SU-DHL-6 (cell line): ENCODE results near the gene CADM2.

Experiments
- CTCF ChIP-seq: fragments of 200-600 bp; sonication (generic); IDR thresholded peaks from one replicate; pipeline ENCODE4 v1.5.1; 2017; ENCODE audit warnings: antibody characterized with exemption, mild to moderate bottlenecking, low read length, moderate library complexity; ENCODE audit not compliant: insufficient read depth, poor library complexity, severe bottlenecking
- EZH2phosphoT487 ChIP-seq: fragments of 200-600 bp; sonication (generic), shearing (Covaris generic); conservative IDR thresholded peaks from 2 replicates; pipeline ENCODE4 v1.6.1; 2018; ENCODE audit warnings: mild to moderate bottlenecking, antibody characterized with exemption, low read length, moderate library complexity, mixed read lengths

- no peak for TF ChIP-seq CTCF
- TF ChIP-seq EZH2phosphoT487: no peak
These were observed 709.0 kb downstream of the CADM2 start for GRCh38 chr3:85667744-85668143.
